ENCODE measurements around the gene MXI1. TPM values are rescaled to one million over a fixed set of nuclear protein-coding genes. Genes with fewer than 3 reads are reported as not detected.

Gene MXI1
- total and polyA plus RNA-seq, 4 donors = 9.6 to 52.0 (median 14.2) TPM

DNA sequence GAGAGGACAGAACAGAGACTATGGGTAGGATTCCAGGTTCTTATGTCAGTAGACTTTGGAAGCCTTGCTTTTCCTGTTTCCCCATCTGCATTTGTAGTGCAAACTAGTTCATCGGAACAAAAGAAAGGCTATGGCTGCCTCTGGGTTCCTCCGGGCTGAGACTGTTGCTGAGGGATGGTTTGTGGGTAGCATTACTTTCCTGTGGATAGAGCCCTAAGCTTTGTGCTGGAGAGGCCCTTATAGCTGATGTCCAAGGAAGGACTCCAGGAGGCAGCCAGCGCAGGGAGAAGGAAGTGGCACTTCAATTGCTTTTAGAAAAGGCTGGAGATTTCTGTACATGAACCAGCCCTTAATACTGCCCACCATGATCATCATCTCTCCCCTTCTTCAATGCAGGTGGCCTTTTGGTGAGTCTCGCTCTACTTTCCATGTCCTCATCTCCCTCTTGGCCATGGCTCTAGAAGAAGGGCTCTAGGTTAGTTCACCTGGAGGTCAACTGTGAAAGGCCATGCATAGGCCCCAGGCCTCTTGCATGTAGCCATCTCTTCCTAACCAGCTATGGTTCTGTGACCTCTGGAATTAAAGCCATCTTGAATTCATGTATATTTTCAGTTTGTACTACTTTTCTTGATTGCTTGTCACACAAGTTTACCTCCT lies 15.4 kb downstream of the MXI1 start:
- no peak overlapping the region for H3K27ac ChIP-seq (ENCODE audit: low read depth in 1 of 2, low read length in 2 of 2)
- H3K4me3 ChIP-seq (ENCODE audit: low read depth in 1 of 3, low read length in 3 of 3) = no peak overlapping the region
- TF ChIP-seq ATF3 (IDR thresholded peaks at IDR 0.05) = no peak
- no peak for TF ChIP-seq RXRA (IDR thresholded peaks at IDR 0.05)
- no peak for TF ChIP-seq SP1 (IDR thresholded peaks at IDR 0.05)
- TF ChIP-seq CTCF (IDR thresholded peaks at IDR 0.05; ENCODE audit: low read depth, low read length, missing input control) = no peak
- no peak for TF ChIP-seq FOXA1 (IDR thresholded peaks at IDR 0.05)
- TF ChIP-seq REST (IDR thresholded peaks at IDR 0.05) = no peak
- no peak for TF ChIP-seq RAD21 (IDR thresholded peaks at IDR 0.05)
- TF ChIP-seq TAF1 (conservative IDR thresholded peaks at IDR 0.05) = no peak
- TF ChIP-seq NR2F2 (IDR thresholded peaks at IDR 0.05) = no peak
- TF ChIP-seq ZBTB33 (IDR thresholded peaks at IDR 0.05) = no peak
- no peak for TF ChIP-seq MAX (IDR thresholded peaks at IDR 0.05)
- no peak for TF ChIP-seq HNF4G (IDR thresholded peaks at IDR 0.05)
- no peak for TF ChIP-seq EGR1 (IDR thresholded peaks at IDR 0.05; ENCODE audit: low read depth in 2 of 2)
- TF ChIP-seq JUND (IDR thresholded peaks at IDR 0.05) = no peak
- TF ChIP-seq YY1 (IDR thresholded peaks at IDR 0.05) = no peak
- TF ChIP-seq HNF4A (conservative IDR thresholded peaks at IDR 0.05) = no peak
- no peak for TF ChIP-seq FOXA2 (IDR thresholded peaks at IDR 0.05)
- TF ChIP-seq GABPA (IDR thresholded peaks at IDR 0.05 in 1 of 2, conservative IDR thresholded peaks at IDR 0.05 in 1 of 2) = no peak
- no peaks in the 10 kb centered on the region for H3K27me3 ChIP-seq (ENCODE audit: control insufficient read depth in 4 of 4, insufficient read depth in 4 of 4, low read length in 3 of 4)
- no peak for DNase-seq (ENCODE audit: low spot score)
- H3K36me3 ChIP-seq (ENCODE audit: control insufficient read depth in 4 of 4, insufficient read depth in 3 of 4, low read depth in 1 of 4, low read length in 3 of 4) = no peaks in the 10 kb centered on the region
- H3K9me3 ChIP-seq (ENCODE audit: control insufficient read depth in 4 of 4, low read length in 3 of 4) = no peaks in the 10 kb centered on the region
- no peak overlapping the region for H3K9ac ChIP-seq (ENCODE audit: low read depth in 1 of 2, low read length in 2 of 2)
- 95% methylated on average over 4 of the region's 4 CpGs for WGBS
- peaks cover 0 to 12% (median 10%) of the 10 kb centered on the region in 4 donors for H3K4me1 ChIP-seq (ENCODE audit: control insufficient read depth in 4 of 4, insufficient read depth in 4 of 4, low read length in 3 of 4)
